IMR-90 (cell line): ENCODE measurements around the gene ACSF2.

ENCODE experiments used
- BHLHE40 ChIP-seq: fragments of 150-350 bp; IDR thresholded peaks from 2 replicates; pipeline ENCODE4 v1.6.1; 2016; ENCODE audit warnings: mild to moderate bottlenecking, low read depth, low read length
- CEBPB ChIP-seq: IDR thresholded peaks from 2 replicates; pipeline ENCODE4 v1.6.1; 2012; ENCODE audit warnings: low read depth, low read length, improper control_type of control experiment
- FOS ChIP-seq: fragments of 150-350 bp; IDR thresholded peaks from 2 replicates; pipeline ENCODE4 v1.6.1; 2016; ENCODE audit warnings: low read depth, low read length
- MAFK ChIP-seq: IDR thresholded peaks from 2 replicates; pipeline ENCODE4 v1.6.1; 2012; ENCODE audit warnings: low read depth, low read length, improper control_type of control experiment
- MAZ ChIP-seq: IDR thresholded peaks from 2 replicates; pipeline ENCODE4 v1.6.1; 2012; ENCODE audit warnings: low read depth, mild to moderate bottlenecking, low read length, improper control_type of control experiment, moderate library complexity, borderline replicate concordance
- MXI1 ChIP-seq: IDR thresholded peaks from 2 replicates; pipeline ENCODE4 v1.6.1; 2012; ENCODE audit warnings: low read depth, mild to moderate bottlenecking, low read length, moderate library complexity, borderline replicate concordance
- NFE2L2 ChIP-seq: fragments of 150-350 bp; IDR thresholded peaks from 2 replicates; pipeline ENCODE4 v1.6.1; 2016; ENCODE audit warnings: low read depth, mild to moderate bottlenecking, low read length
- POLR2A ChIP-seq: IDR thresholded peaks from 2 replicates; pipeline ENCODE4 v1.6.1; 2012; ENCODE audit warnings: mild to moderate bottlenecking, low read depth, low read length
- RCOR1 ChIP-seq: IDR thresholded peaks from 2 replicates; pipeline ENCODE4 v1.6.1; 2012; ENCODE audit warnings: mild to moderate bottlenecking, low read length, improper control_type of control experiment; ENCODE audit not compliant: insufficient replicate concordance
- RFX5 ChIP-seq: IDR thresholded peaks from 2 replicates; pipeline ENCODE4 v1.8.0; 2012; ENCODE audit warnings: low read depth, mild to moderate bottlenecking, low read length, moderate library complexity
- TF ChIP-seq, protein P1 (sequence below): conservative IDR thresholded peaks from 2 replicates; pipeline ENCODE4 v1.5.1; 2012; ENCODE audit warnings: mild to moderate bottlenecking, low read depth, low read length, improper control_type of control experiment
- TF ChIP-seq, protein P2 (sequence below): fragments of 150-350 bp; IDR thresholded peaks from 2 replicates; pipeline ENCODE4 v1.6.1; 2017; ENCODE audit warnings: mild to moderate bottlenecking, antibody characterized with exemption, low read length, low read depth

DNA sequence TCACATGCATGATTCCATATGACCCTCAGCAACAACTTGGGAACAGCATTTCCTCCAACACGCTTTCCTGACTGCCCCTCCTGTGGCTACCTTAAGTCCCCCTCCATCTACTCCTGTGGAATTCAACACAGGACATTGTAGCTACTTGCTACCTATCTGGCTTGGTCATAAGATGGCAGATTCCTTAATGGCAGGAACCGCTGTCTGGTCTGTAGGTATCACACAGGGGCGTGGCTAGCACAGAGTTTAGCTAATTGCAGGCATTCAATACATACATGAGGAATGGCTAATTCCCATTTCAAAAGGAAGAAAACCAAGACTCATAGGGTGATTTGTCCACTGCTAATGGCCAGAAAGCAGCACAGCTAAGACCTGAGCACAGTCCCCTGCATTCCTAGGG lies 37.3 kb upstream of the ACSF2 start:
- TF ChIP-seq, protein P1, sequence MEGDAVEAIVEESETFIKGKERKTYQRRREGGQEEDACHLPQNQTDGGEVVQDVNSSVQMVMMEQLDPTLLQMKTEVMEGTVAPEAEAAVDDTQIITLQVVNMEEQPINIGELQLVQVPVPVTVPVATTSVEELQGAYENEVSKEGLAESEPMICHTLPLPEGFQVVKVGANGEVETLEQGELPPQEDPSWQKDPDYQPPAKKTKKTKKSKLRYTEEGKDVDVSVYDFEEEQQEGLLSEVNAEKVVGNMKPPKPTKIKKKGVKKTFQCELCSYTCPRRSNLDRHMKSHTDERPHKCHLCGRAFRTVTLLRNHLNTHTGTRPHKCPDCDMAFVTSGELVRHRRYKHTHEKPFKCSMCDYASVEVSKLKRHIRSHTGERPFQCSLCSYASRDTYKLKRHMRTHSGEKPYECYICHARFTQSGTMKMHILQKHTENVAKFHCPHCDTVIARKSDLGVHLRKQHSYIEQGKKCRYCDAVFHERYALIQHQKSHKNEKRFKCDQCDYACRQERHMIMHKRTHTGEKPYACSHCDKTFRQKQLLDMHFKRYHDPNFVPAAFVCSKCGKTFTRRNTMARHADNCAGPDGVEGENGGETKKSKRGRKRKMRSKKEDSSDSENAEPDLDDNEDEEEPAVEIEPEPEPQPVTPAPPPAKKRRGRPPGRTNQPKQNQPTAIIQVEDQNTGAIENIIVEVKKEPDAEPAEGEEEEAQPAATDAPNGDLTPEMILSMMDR: no peak
- TF ChIP-seq POLR2A: no peak
- TF ChIP-seq NFE2L2: no peak
- TF ChIP-seq RFX5: no peak
- no peak for TF ChIP-seq MXI1
- no peak for TF ChIP-seq CEBPB
- TF ChIP-seq BHLHE40: no peak
- no peak for TF ChIP-seq RCOR1
- TF ChIP-seq, protein P2, sequence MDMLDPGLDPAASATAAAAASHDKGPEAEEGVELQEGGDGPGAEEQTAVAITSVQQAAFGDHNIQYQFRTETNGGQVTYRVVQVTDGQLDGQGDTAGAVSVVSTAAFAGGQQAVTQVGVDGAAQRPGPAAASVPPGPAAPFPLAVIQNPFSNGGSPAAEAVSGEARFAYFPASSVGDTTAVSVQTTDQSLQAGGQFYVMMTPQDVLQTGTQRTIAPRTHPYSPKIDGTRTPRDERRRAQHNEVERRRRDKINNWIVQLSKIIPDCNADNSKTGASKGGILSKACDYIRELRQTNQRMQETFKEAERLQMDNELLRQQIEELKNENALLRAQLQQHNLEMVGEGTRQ: no peak
- no peak for TF ChIP-seq MAZ
- TF ChIP-seq FOS: no peak
- no peak for TF ChIP-seq MAFK
